Uterus (tissue), 2 donors: Measurements from ENCODE around the gene ADCY9.

Experiments used
- CTCF ChIP-seq, 4 experiments: fragments of 200-600 bp in 2 of 4; fragments of 450-650 bp in 2 of 4; sonication (generic) in 2 of 4; IDR thresholded peaks; one replicate each; pipeline ENCODE4 v1.5.1; 2016 to 2019; ENCODE audit warnings: antibody characterized with exemption in 4 of 4, mild to moderate bottlenecking in 2 of 4, moderate library complexity in 1 of 4
- POLR2A ChIP-seq, 2 donors: fragments of 450-650 bp; IDR thresholded peaks; one replicate each; pipeline ENCODE4 v1.6.1; 2016; ENCODE audit warnings: antibody characterized with exemption in 2 of 2, mild to moderate bottlenecking in 1 of 2, moderate library complexity in 1 of 2

GRCh38 chr16:4117250-4117578 lies 972 bp upstream of the ADCY9 start:
- TF ChIP-seq CTCF (IDR thresholded peaks at IDR 0.05) (no peak), POLR2A (IDR thresholded peaks at IDR 0.05) (no peak)
